Pons (tissue), 1 donor: Measurements from ENCODE around the gene ETNK2.
A peak's percentile ranks its signal among the peaks of the same experiment; 100 is the strongest.

Experiments used
- DNase-seq: peaks from one replicate; pipeline ENCODE4 v3.0.0-alpha.2; 2016; ENCODE audit warnings: low spot score

The ETNK2 gene

GRCh38 chr1:204151552-204152309 lies at the start of gene ETNK2:
Gene ETNK2 (minus strand): TSS chr1:204152044. CDS start chr1:204151852, 192 bp downstream.
- DNase-seq, result no peak

GRCh38 chr1:204201348-204202040 lies 49.6 kb upstream of the ETNK2 start:
- no peak for DNase-seq

- no peak for DNase-seq
These were observed 47.7 kb upstream of the ETNK2 start for GRCh38 chr1:204199579-204199978.

- no peak for DNase-seq
These were observed 46.8 kb upstream of the ETNK2 start for GRCh38 chr1:204198348-204199340.

GRCh38 chr1:204197068-204197467 lies 45.2 kb upstream of the ETNK2 start:
- DNase-seq, result no peak

GRCh38 chr1:204196068-204196795 lies 44.4 kb upstream of the ETNK2 start, which contains the start of gene KISS1:
Gene KISS1 (minus strand): TSS chr1:204196491. CDS start chr1:204192876, 3,615 bp downstream.
- DNase-seq, result no peak

GRCh38 chr1:204194771-204195170 lies 42.9 kb upstream of the ETNK2 start:
- DNase-seq, result no peak

GRCh38 chr1:204194080-204194479 lies 42.2 kb upstream of the ETNK2 start:
- no peak for DNase-seq

GRCh38 chr1:204192589-204193352 lies 40.9 kb upstream of the ETNK2 start:
- DNase-seq, result no peak

- no peak for DNase-seq
These were observed 40.2 kb upstream of the ETNK2 start for GRCh38 chr1:204192046-204192445.

- DNase-seq, result peak; percentile 23
These were observed 39.6 kb upstream of the ETNK2 start for GRCh38 chr1:204191456-204191855.

GRCh38 chr1:204190212-204191211 lies 38.7 kb upstream of the ETNK2 start:
- peak; percentile 17 for DNase-seq

GRCh38 chr1:204188959-204189639 lies 37.3 kb upstream of the ETNK2 start:
- no peak for DNase-seq

GRCh38 chr1:204186597-204186996 lies 34.8 kb upstream of the ETNK2 start:
- no peak for DNase-seq

- DNase-seq, result no peak
These were observed 29.3 kb upstream of the ETNK2 start for GRCh38 chr1:204181116-204181515.

- DNase-seq, result no peak
These were observed 28.3 kb upstream of the ETNK2 start for GRCh38 chr1:204180133-204180532.

GRCh38 chr1:204178487-204179281 lies 26.8 kb upstream of the ETNK2 start:
- no peak for DNase-seq

GRCh38 chr1:204177133-204177532 lies 25.3 kb upstream of the ETNK2 start:
- no peak for DNase-seq
